Measurements from ENCODE around the gene PTPMT1.
"Not testable (repeated sequence)": the region's sequence is repeated elsewhere in the genome, so short reads cannot be mapped to it uniquely, and the experiment has no call there.

The PTPMT1 gene

GRCh38 chr11:47527186-47527585, 38.2 kb upstream of the PTPMT1 start:
- no peak for TF ChIP-seq CTCF (IDR thresholded peaks at IDR 0.05; ENCODE audit: low read depth, low read length)
- no peak for DNase-seq (ENCODE audit: extremely low read depth, low read depth)

- DNase-seq (ENCODE audit: extremely low read depth, low read depth) = no peak
- no peak for TF ChIP-seq CTCF (IDR thresholded peaks at IDR 0.05; ENCODE audit: low read depth, low read length)
Measured at GRCh38 chr11:47529951-47530350, 35.4 kb upstream of the PTPMT1 start.

GRCh38 chr11:47530721-47531120, 34.7 kb upstream of the PTPMT1 start:
- not testable (repeated sequence) for DNase-seq (ENCODE audit: extremely low read depth, low read depth)

- no peak for TF ChIP-seq CTCF (IDR thresholded peaks at IDR 0.05; ENCODE audit: low read depth, low read length)
- DNase-seq (ENCODE audit: extremely low read depth, low read depth) = no peak
Measured at GRCh38 chr11:47531666-47532065, 33.7 kb upstream of the PTPMT1 start.

GRCh38 chr11:47532597-47533213, 32.7 kb upstream of the PTPMT1 start:
- no peak for TF ChIP-seq CTCF (IDR thresholded peaks at IDR 0.05; ENCODE audit: low read depth, low read length)
- no peak for DNase-seq (ENCODE audit: extremely low read depth, low read depth)

GRCh38 chr11:47533690-47534151, 31.7 kb upstream of the PTPMT1 start:
- no peak for TF ChIP-seq CTCF (IDR thresholded peaks at IDR 0.05; ENCODE audit: low read depth, low read length)
- no peak for DNase-seq (ENCODE audit: extremely low read depth, low read depth)

- TF ChIP-seq CTCF (IDR thresholded peaks at IDR 0.05; ENCODE audit: low read depth, low read length) = no peak
- no peak for DNase-seq (ENCODE audit: extremely low read depth, low read depth)
Measured at GRCh38 chr11:47534704-47535251, 30.6 kb upstream of the PTPMT1 start.

GRCh38 chr11:47536915-47537314, 28.5 kb upstream of the PTPMT1 start:
- no peak for TF ChIP-seq CTCF (IDR thresholded peaks at IDR 0.05; ENCODE audit: low read depth, low read length)
- no peak for DNase-seq (ENCODE audit: extremely low read depth, low read depth)

Data from AG09319 (cell line).